Measurements from ENCODE around the gene SCNM1.

The SCNM1 gene

GRCh38 chr1:151156515-151156819, 9.5 kb upstream of the SCNM1 start, which contains the start of gene TNFAIP8L2:
Gene TNFAIP8L2 (plus strand): TSS chr1:151156649. CDS start chr1:151158698, 2,049 bp downstream.
- TF ChIP-seq CTCF (IDR thresholded peaks at IDR 0.05): no peak

- no peak for TF ChIP-seq CTCF (IDR thresholded peaks at IDR 0.05)
Observed at GRCh38 chr1:151157067-151157531, 8.8 kb upstream of the SCNM1 start.

GRCh38 chr1:151158326-151158725, 7.6 kb upstream of the SCNM1 start:
- no peak for TF ChIP-seq CTCF (IDR thresholded peaks at IDR 0.05)

GRCh38 chr1:151158751-151159251, 7.1 kb upstream of the SCNM1 start:
- TF ChIP-seq CTCF (IDR thresholded peaks at IDR 0.05): no peak

GRCh38 chr1:151159373-151159772, 6.6 kb upstream of the SCNM1 start:
- no peak for TF ChIP-seq CTCF (IDR thresholded peaks at IDR 0.05)

GRCh38 chr1:151164732-151165280, 1.1 kb upstream of the SCNM1 start:
- TF ChIP-seq CTCF (IDR thresholded peaks at IDR 0.05): no peak

GRCh38 chr1:151165281-151165737, 635 bp upstream of the SCNM1 start:
- TF ChIP-seq CTCF (IDR thresholded peaks at IDR 0.05): no peak

GRCh38 chr1:151166505-151166956, 587 bp downstream of the SCNM1 start:
- TF ChIP-seq CTCF (IDR thresholded peaks at IDR 0.05): no peak

Measured in LNCAP (cell line).